IMR-90 (cell line): ENCODE measurements around the gene MEGF6.

Experiments
- BHLHE40 ChIP-seq: fragments of 150-350 bp; IDR thresholded peaks from 2 replicates; pipeline ENCODE4 v1.6.1; 2016; ENCODE audit warnings: mild to moderate bottlenecking, low read depth, low read length
- CHD1 ChIP-seq: IDR thresholded peaks from 2 replicates; pipeline ENCODE4 v1.6.1; 2012; ENCODE audit warnings: low read depth, low read length, improper control_type of control experiment
- CTCF ChIP-seq: conservative IDR thresholded peaks from 2 replicates; pipeline ENCODE4 v1.5.1; 2012; ENCODE audit warnings: mild to moderate bottlenecking, low read depth, low read length, improper control_type of control experiment

- TF ChIP-seq BHLHE40 (no peak), CHD1 (no peak), CTCF (no peak)
Observed at GRCh38 chr1:3632716-3633343, 21.5 kb upstream of the MEGF6 start.
